Measurements from ENCODE around the gene PHTF2.

The PHTF2 gene

DNA sequence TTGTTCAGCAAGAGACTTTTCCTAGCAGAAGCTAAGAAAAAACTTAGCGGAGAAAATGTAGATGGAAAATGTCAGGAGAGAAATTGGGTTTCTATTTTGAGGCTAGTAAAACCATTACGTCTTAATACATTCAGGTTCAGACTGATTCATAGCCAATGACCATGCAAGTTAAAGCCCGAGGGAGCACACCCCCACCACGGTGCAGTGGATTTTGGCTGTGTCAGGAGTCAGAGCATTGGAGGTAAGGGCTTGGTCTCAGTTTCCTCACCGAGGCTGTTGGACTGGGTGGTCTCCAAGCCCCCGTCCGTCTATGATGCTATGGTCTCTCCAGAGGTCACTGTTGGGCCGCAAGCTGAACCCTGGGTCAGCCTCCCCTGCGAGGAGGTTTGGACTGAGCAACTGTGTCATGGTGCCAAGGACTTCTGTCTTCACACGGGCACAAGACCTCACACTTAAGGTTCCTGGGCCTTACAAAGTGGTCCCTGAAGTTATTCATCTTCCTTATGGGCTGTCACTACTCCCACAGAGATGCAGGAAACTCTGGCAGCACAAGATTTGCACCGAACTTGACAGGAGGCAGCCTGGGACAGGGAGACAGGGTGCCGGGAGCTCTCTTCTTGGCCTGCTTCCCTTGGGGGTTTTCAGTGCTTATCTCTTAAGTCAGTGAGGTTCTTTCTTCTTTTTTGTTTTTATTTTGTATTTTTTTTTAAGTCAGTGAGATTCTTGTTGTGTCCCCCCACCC, 186.8 kb downstream of the PHTF2 start:
- H2BK12ac ChIP-seq (ENCODE audit: low read length): no peak overlapping the region
- no CpG with 5 or more reads among the region's 12 CpGs for WGBS (ENCODE audit: extremely low coverage, insufficient coverage, insufficient read length)
- no peak overlapping the region for H4K91ac ChIP-seq (ENCODE audit: low read depth, low read length)
- no peak overlapping the region for H4K8ac ChIP-seq (ENCODE audit: low read depth, low read length)
- no peak overlapping the region for H2BK120ac ChIP-seq (ENCODE audit: insufficient read depth, low read length, poor library complexity)
- no peak for DNase-seq
- H3K79me2 ChIP-seq (ENCODE audit: control insufficient read depth, insufficient read depth, low read length, poor library complexity): no peaks in the 10 kb centered on the region
- no peak overlapping the region for H2AFZ ChIP-seq (ENCODE audit: insufficient read depth, low read length, poor library complexity)
- peaks cover 0 to 4% of the 10 kb centered on the region in 2 experiments for H3K4me1 ChIP-seq (ENCODE audit: control insufficient read depth in 1 of 2, insufficient read depth in 2 of 2, low read length in 2 of 2)
- no peaks in the 10 kb centered on the region for H3K79me1 ChIP-seq (ENCODE audit: low read length)
- peaks cover 3% of the 10 kb centered on the region for H3K9me3 ChIP-seq (ENCODE audit: insufficient read depth, low read depth, low read length)
- H3K23ac ChIP-seq (ENCODE audit: low read length): no peak overlapping the region
- no peaks in the 10 kb centered on the region for H3K36me3 ChIP-seq (ENCODE audit: control insufficient read depth in 1 of 2, insufficient read depth in 2 of 2, low read length in 2 of 2)
- no peak overlapping the region for H2BK5ac ChIP-seq (ENCODE audit: low read depth, low read length, poor library complexity)
- no peaks in the 10 kb centered on the region for H3K27me3 ChIP-seq (ENCODE audit: insufficient read depth, low read length)
- H3K4me2 ChIP-seq (ENCODE audit: low read length): no peak overlapping the region
- H3K14ac ChIP-seq (ENCODE audit: low read length): no peak overlapping the region
- H2AK5ac ChIP-seq (ENCODE audit: low read length): no peak overlapping the region
- H3K27ac ChIP-seq (ENCODE audit: low read depth, low read length): no peak overlapping the region
- H3K4me3 ChIP-seq (ENCODE audit: low read depth, low read length): no peak overlapping the region
- H3K9ac ChIP-seq (ENCODE audit: low read length): peak overlapping the region; percentile 58
- H3K18ac ChIP-seq (ENCODE audit: low read length): no peak overlapping the region
- H3K4ac ChIP-seq (ENCODE audit: low read depth, low read length): no peak overlapping the region
- H4K12ac ChIP-seq (ENCODE audit: low read depth, low read length): no peak overlapping the region

DNA sequence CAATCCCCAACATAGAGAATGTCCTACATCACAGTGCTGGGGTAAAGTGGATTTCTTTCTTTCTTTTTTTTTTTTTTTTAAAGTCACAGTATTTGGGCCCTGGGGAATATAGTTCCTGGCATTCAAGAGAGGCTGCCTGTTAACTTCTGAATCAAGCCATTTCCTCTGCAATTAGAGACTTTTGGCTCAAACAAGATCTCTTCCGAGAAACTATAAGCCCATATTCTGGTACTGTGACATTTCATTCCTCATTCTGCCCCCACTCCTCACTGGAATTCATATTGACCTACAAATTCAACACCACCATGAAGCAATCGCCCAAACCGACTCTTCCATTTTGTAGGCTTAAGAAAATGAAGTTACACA, 187.4 kb downstream of the PHTF2 start:
- Histone ChIP-seq H3K79me1 (ENCODE audit: low read length) (no peaks in the 10 kb centered on the region), H3K79me2 (ENCODE audit: control insufficient read depth, insufficient read depth, low read length, poor library complexity) (no peaks in the 10 kb centered on the region), H3K4ac (ENCODE audit: low read depth, low read length) (no peak overlapping the region), H2BK5ac (ENCODE audit: low read depth, low read length, poor library complexity) (no peak overlapping the region), H3K4me3 (ENCODE audit: low read depth, low read length) (no peak overlapping the region), H4K8ac (ENCODE audit: low read depth, low read length) (no peak overlapping the region), H3K4me2 (ENCODE audit: low read length) (no peak overlapping the region), H3K27ac (ENCODE audit: low read depth, low read length) (no peak overlapping the region), H4K12ac (ENCODE audit: low read depth, low read length) (no peak overlapping the region), H2AFZ (ENCODE audit: insufficient read depth, low read length, poor library complexity) (no peak overlapping the region), H2BK12ac (ENCODE audit: low read length) (no peak overlapping the region), H3K27me3 (ENCODE audit: insufficient read depth, low read length) (no peaks in the 10 kb centered on the region), H3K23ac (ENCODE audit: low read length) (no peak overlapping the region), H2BK120ac (ENCODE audit: insufficient read depth, low read length, poor library complexity) (no peak overlapping the region), H3K18ac (ENCODE audit: low read length) (no peak overlapping the region), H3K9ac (ENCODE audit: low read length) (no peak overlapping the region), H2AK5ac (ENCODE audit: low read length) (no peak overlapping the region), H3K14ac (ENCODE audit: low read length) (no peak overlapping the region), H3K9me3 (ENCODE audit: insufficient read depth, low read depth, low read length) (peaks cover 3% of the 10 kb centered on the region), H4K91ac (ENCODE audit: low read depth, low read length) (no peak overlapping the region), H3K36me3 (ENCODE audit: control insufficient read depth in 1 of 2, insufficient read depth in 2 of 2, low read length in 2 of 2) (no peaks in the 10 kb centered on the region), H3K4me1 (ENCODE audit: control insufficient read depth in 1 of 2, insufficient read depth in 2 of 2, low read length in 2 of 2) (peaks cover 0 to 4% of the 10 kb centered on the region in 2 experiments)
- WGBS (ENCODE audit: extremely low coverage, insufficient coverage, insufficient read length): no CpG with 5 or more reads among the region's 3 CpGs
- no peak for DNase-seq

DNA sequence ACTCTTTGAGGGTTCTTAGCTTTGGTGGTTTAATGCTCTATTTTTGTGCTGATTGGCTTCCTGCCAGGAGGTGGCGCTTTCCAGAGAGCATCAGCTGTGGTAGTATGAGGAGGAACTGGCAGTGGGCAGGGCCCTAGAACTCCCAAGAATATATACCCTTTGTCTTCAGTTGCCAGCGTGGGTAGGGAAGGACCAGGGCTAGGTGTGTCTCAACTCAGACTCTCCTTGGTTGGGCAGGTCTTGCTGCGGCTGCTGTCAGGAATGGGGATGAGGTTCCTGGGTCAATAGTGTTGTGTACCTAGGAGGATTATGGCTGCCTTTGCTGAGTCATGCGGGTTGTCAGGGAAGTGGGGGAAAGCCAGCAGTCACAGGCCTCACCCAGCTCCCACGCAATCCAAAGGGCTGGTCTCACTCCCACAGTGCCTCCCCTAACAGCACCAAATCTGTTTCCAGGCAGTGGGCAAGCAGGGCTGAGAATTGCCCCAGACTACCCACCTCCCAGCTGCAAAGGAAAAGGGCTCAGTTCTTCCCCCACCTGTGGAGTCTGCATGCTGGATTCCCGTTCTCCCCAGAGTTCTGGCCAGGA, 191.5 kb downstream of the PHTF2 start:
- Histone ChIP-seq H2AK5ac (ENCODE audit: low read length) (no peak overlapping the region), H3K4me3 (ENCODE audit: low read depth, low read length) (no peak overlapping the region), H4K12ac (ENCODE audit: low read depth, low read length) (no peak overlapping the region), H3K79me2 (ENCODE audit: control insufficient read depth, insufficient read depth, low read length, poor library complexity) (no peaks in the 10 kb centered on the region), H3K27ac (ENCODE audit: low read depth, low read length) (no peak overlapping the region), H3K18ac (ENCODE audit: low read length) (no peak overlapping the region), H2AFZ (ENCODE audit: insufficient read depth, low read length, poor library complexity) (no peak overlapping the region), H2BK12ac (ENCODE audit: low read length) (no peak overlapping the region), H3K4me1 (ENCODE audit: control insufficient read depth in 1 of 2, insufficient read depth in 2 of 2, low read length in 2 of 2) (no peaks in the 10 kb centered on the region), H3K23ac (ENCODE audit: low read length) (no peak overlapping the region), H4K8ac (ENCODE audit: low read depth, low read length) (peak overlapping the region; percentile 3), H3K27me3 (ENCODE audit: insufficient read depth, low read length) (no peaks in the 10 kb centered on the region), H3K4me2 (ENCODE audit: low read length) (no peak overlapping the region), H3K79me1 (ENCODE audit: low read length) (no peaks in the 10 kb centered on the region), H3K14ac (ENCODE audit: low read length) (no peak overlapping the region), H3K36me3 (ENCODE audit: control insufficient read depth in 1 of 2, insufficient read depth in 2 of 2, low read length in 2 of 2) (no peaks in the 10 kb centered on the region), H4K91ac (ENCODE audit: low read depth, low read length) (no peak overlapping the region), H3K4ac (ENCODE audit: low read depth, low read length) (no peak overlapping the region), H3K9ac (ENCODE audit: low read length) (no peak overlapping the region), H2BK5ac (ENCODE audit: low read depth, low read length, poor library complexity) (no peak overlapping the region), H3K9me3 (ENCODE audit: insufficient read depth, low read depth, low read length) (no peaks in the 10 kb centered on the region), H2BK120ac (ENCODE audit: insufficient read depth, low read length, poor library complexity) (no peak overlapping the region)
- no peak for DNase-seq
- no CpG with 5 or more reads among the region's 6 CpGs for WGBS (ENCODE audit: extremely low coverage, insufficient coverage, insufficient read length)

DNA sequence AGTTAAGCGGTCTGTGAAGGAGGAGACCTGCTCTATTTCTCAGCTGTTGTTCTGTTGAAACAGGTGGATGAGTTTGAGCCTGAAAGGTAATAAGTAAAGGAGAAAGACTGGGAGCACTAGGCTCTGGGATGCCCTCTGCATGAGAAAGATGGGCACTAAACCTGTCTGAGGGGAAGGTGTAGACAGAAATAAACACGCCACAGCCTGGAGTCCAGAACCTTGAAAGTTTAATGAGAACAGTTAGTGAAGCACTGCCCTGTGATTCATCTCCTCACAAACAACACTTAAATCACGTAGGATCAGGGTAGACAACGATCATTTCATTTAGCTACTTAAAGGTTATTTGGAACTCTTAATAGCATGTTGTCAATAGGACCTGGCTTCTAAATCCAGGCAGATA, 193.1 kb downstream of the PHTF2 start:
- H3K9me3 ChIP-seq (ENCODE audit: insufficient read depth, low read depth, low read length): no peaks in the 10 kb centered on the region
- H2BK120ac ChIP-seq (ENCODE audit: insufficient read depth, low read length, poor library complexity): no peak overlapping the region
- H3K4me1 ChIP-seq (ENCODE audit: control insufficient read depth in 1 of 2, insufficient read depth in 2 of 2, low read length in 2 of 2): no peaks in the 10 kb centered on the region
- no peak overlapping the region for H3K4ac ChIP-seq (ENCODE audit: low read depth, low read length)
- H3K9ac ChIP-seq (ENCODE audit: low read length): no peak overlapping the region
- no peak overlapping the region for H2BK5ac ChIP-seq (ENCODE audit: low read depth, low read length, poor library complexity)
- no peak overlapping the region for H4K12ac ChIP-seq (ENCODE audit: low read depth, low read length)
- no CpG with 5 or more reads among the region's 4 CpGs for WGBS (ENCODE audit: extremely low coverage, insufficient coverage, insufficient read length)
- no peaks in the 10 kb centered on the region for H3K27me3 ChIP-seq (ENCODE audit: insufficient read depth, low read length)
- H2BK12ac ChIP-seq (ENCODE audit: low read length): no peak overlapping the region
- H3K4me2 ChIP-seq (ENCODE audit: low read length): no peak overlapping the region
- no peak overlapping the region for H4K8ac ChIP-seq (ENCODE audit: low read depth, low read length)
- no peak overlapping the region for H3K14ac ChIP-seq (ENCODE audit: low read length)
- no peaks in the 10 kb centered on the region for H3K79me1 ChIP-seq (ENCODE audit: low read length)
- no peak overlapping the region for H2AFZ ChIP-seq (ENCODE audit: insufficient read depth, low read length, poor library complexity)
- H3K23ac ChIP-seq (ENCODE audit: low read length): no peak overlapping the region
- H3K18ac ChIP-seq (ENCODE audit: low read length): no peak overlapping the region
- H3K27ac ChIP-seq (ENCODE audit: low read depth, low read length): no peak overlapping the region
- DNase-seq: no peak
- H3K4me3 ChIP-seq (ENCODE audit: low read depth, low read length): no peak overlapping the region
- H3K79me2 ChIP-seq (ENCODE audit: control insufficient read depth, insufficient read depth, low read length, poor library complexity): no peaks in the 10 kb centered on the region
- H3K36me3 ChIP-seq (ENCODE audit: control insufficient read depth in 1 of 2, insufficient read depth in 2 of 2, low read length in 2 of 2): no peaks in the 10 kb centered on the region
- no peak overlapping the region for H4K91ac ChIP-seq (ENCODE audit: low read depth, low read length)
- H2AK5ac ChIP-seq (ENCODE audit: low read length): no peak overlapping the region

All from trophoblast cell (in vitro differentiated cells and primary cell).